Activated T-helper 1 cell treated with anti-CD3 and anti-CD28 coated beads, Interleukin-2, amount 50 U/mL, for 16 hours (primary cell): Measurements from ENCODE around the gene SLC30A7.

Experiments
- DNase-seq, 2 donors: peaks; one replicate each; pipeline ENCODE4 v3.0.0-alpha.2; 2020; ENCODE audit warnings: low read depth in 1 of 2, low spot score in 1 of 2

Gene SLC30A7

GRCh38 chr1:100972185-100972584 is 76.3 kb downstream of the SLC30A7 start:
- no peak for DNase-seq

GRCh38 chr1:100976936-100977335 is 81.0 kb downstream of the SLC30A7 start:
- no peak for DNase-seq

- no peak for DNase-seq
These were observed 83.7 kb downstream of the SLC30A7 start for GRCh38 chr1:100979631-100980030.

- no peak for DNase-seq
These were observed 86.9 kb downstream of the SLC30A7 start for GRCh38 chr1:100982793-100983192.

GRCh38 chr1:100988121-100988520 is 92.2 kb downstream of the SLC30A7 start:
- DNase-seq, result no peak

- DNase-seq, result no peak
These were observed 93.6 kb downstream of the SLC30A7 start for GRCh38 chr1:100989306-100990077.

GRCh38 chr1:100995198-100995988 is 99.5 kb downstream of the SLC30A7 start:
- no peak for DNase-seq

- no peak for DNase-seq
These were observed 102.5 kb downstream of the SLC30A7 start for GRCh38 chr1:100998426-100998825.

GRCh38 chr1:101000131-101000873 is 104.4 kb downstream of the SLC30A7 start:
- DNase-seq, result no peak

GRCh38 chr1:101002551-101002950 is 106.7 kb downstream of the SLC30A7 start:
- DNase-seq, result no peak

- DNase-seq, result no peak
These were observed 107.2 kb downstream of the SLC30A7 start for GRCh38 chr1:101003012-101003650.

GRCh38 chr1:101004061-101004460 is 108.2 kb downstream of the SLC30A7 start:
- DNase-seq, result no peak

GRCh38 chr1:101004670-101005069 is 108.8 kb downstream of the SLC30A7 start:
- no peak for DNase-seq

- no peak for DNase-seq
These were observed 109.3 kb downstream of the SLC30A7 start for GRCh38 chr1:101005183-101005582.

- DNase-seq, result no peak
These were observed 110.0 kb downstream of the SLC30A7 start for GRCh38 chr1:101005871-101006270.

GRCh38 chr1:101006553-101006952 is 110.7 kb downstream of the SLC30A7 start:
- no peak for DNase-seq

- no peak for DNase-seq
These were observed 112.4 kb downstream of the SLC30A7 start for GRCh38 chr1:101008229-101008834.

- no peak for DNase-seq
These were observed 117.9 kb downstream of the SLC30A7 start for GRCh38 chr1:101013776-101014175.

- DNase-seq, result no peak
These were observed 121.6 kb downstream of the SLC30A7 start for GRCh38 chr1:101017448-101017847.

- no peak for DNase-seq
These were observed 126.4 kb downstream of the SLC30A7 start for GRCh38 chr1:101022294-101022693.

- DNase-seq, result no peak
These were observed 129.4 kb downstream of the SLC30A7 start for GRCh38 chr1:101025283-101025656.
